ENCODE measurements around the gene MPPED2.

MPPED2 gene

GRCh38 chr11:30527566-30527965, 58.6 kb downstream of the MPPED2 start:
- Histone ChIP-seq H3K4me3 (ENCODE audit: low read depth in 1 of 2, low read length in 2 of 2) (no peak overlapping the region), H4K20me1 (ENCODE audit: insufficient read depth, low read length) (no peaks in the 10 kb centered on the region), H3K4me1 (ENCODE audit: insufficient read depth, low read length) (no peaks in the 10 kb centered on the region), H3K79me2 (ENCODE audit: insufficient read depth, low read length) (no peaks in the 10 kb centered on the region), H2AFZ (ENCODE audit: low read depth, low read length) (no peak overlapping the region), H3K36me3 (ENCODE audit: insufficient read depth, low read length) (no peaks in the 10 kb centered on the region), H3K27ac (ENCODE audit: low read length) (no peak overlapping the region), H3K9ac (ENCODE audit: low read depth, low read length) (no peak overlapping the region), H3K27me3 (ENCODE audit: insufficient read depth, low read length, poor library complexity) (no peaks in the 10 kb centered on the region), H3K4me2 (ENCODE audit: insufficient read depth, low read length) (no peak overlapping the region), H3K9me3 (ENCODE audit: insufficient read depth, low read length, severe bottlenecking) (no peaks in the 10 kb centered on the region)
- no peak for ATAC-seq (ENCODE audit: insufficient read depth, low read depth)
- TF ChIP-seq EZH2 (IDR thresholded peaks at IDR 0.05; ENCODE audit: borderline replicate concordance, low read depth, low read length, severe bottlenecking) = no peak
- no peak for TF ChIP-seq CTCF (IDR thresholded peaks at IDR 0.05; ENCODE audit: borderline replicate concordance, extremely low read depth, low read length, poor library complexity, severe bottlenecking)
- no peak for DNase-seq

- Histone ChIP-seq H3K4me1 (ENCODE audit: insufficient read depth, low read length) (no peaks in the 10 kb centered on the region), H3K79me2 (ENCODE audit: insufficient read depth, low read length) (no peaks in the 10 kb centered on the region), H3K4me3 (ENCODE audit: low read depth in 1 of 2, low read length in 2 of 2) (no peak overlapping the region), H3K9me3 (ENCODE audit: insufficient read depth, low read length, severe bottlenecking) (no peaks in the 10 kb centered on the region), H3K36me3 (ENCODE audit: insufficient read depth, low read length) (no peaks in the 10 kb centered on the region), H3K9ac (ENCODE audit: low read depth, low read length) (no peak overlapping the region), H3K27ac (ENCODE audit: low read length) (no peak overlapping the region), H2AFZ (ENCODE audit: low read depth, low read length) (no peak overlapping the region), H4K20me1 (ENCODE audit: insufficient read depth, low read length) (no peaks in the 10 kb centered on the region), H3K4me2 (ENCODE audit: insufficient read depth, low read length) (no peak overlapping the region), H3K27me3 (ENCODE audit: insufficient read depth, low read length, poor library complexity) (no peaks in the 10 kb centered on the region)
- DNase-seq (no peak), ATAC-seq (ENCODE audit: insufficient read depth, low read depth) (no peak)
- no peak for TF ChIP-seq EZH2 (IDR thresholded peaks at IDR 0.05; ENCODE audit: borderline replicate concordance, low read depth, low read length, severe bottlenecking)
- no peak for TF ChIP-seq CTCF (IDR thresholded peaks at IDR 0.05; ENCODE audit: borderline replicate concordance, extremely low read depth, low read length, poor library complexity, severe bottlenecking)
These were observed 59.6 kb downstream of the MPPED2 start for GRCh38 chr11:30526558-30526957.

- Histone ChIP-seq H4K20me1 (ENCODE audit: insufficient read depth, low read length) (no peaks in the 10 kb centered on the region), H3K4me3 (ENCODE audit: low read depth in 1 of 2, low read length in 2 of 2) (no peak overlapping the region), H2AFZ (ENCODE audit: low read depth, low read length) (no peak overlapping the region), H3K36me3 (ENCODE audit: insufficient read depth, low read length) (no peaks in the 10 kb centered on the region), H3K4me2 (ENCODE audit: insufficient read depth, low read length) (no peak overlapping the region), H3K4me1 (ENCODE audit: insufficient read depth, low read length) (no peaks in the 10 kb centered on the region), H3K27ac (ENCODE audit: low read length) (no peak overlapping the region), H3K27me3 (ENCODE audit: insufficient read depth, low read length, poor library complexity) (no peaks in the 10 kb centered on the region), H3K9ac (ENCODE audit: low read depth, low read length) (no peak overlapping the region), H3K79me2 (ENCODE audit: insufficient read depth, low read length) (no peaks in the 10 kb centered on the region), H3K9me3 (ENCODE audit: insufficient read depth, low read length, severe bottlenecking) (no peaks in the 10 kb centered on the region)
- ATAC-seq (ENCODE audit: insufficient read depth, low read depth) (no peak), DNase-seq (no peak)
- no peak for TF ChIP-seq EZH2 (IDR thresholded peaks at IDR 0.05; ENCODE audit: borderline replicate concordance, low read depth, low read length, severe bottlenecking)
These were observed 63.5 kb downstream of the MPPED2 start for GRCh38 chr11:30522536-30523243.

GRCh38 chr11:30521297-30522071, 64.7 kb downstream of the MPPED2 start:
- H3K27me3 ChIP-seq (ENCODE audit: insufficient read depth, low read length, poor library complexity) = no peaks in the 10 kb centered on the region
- no peak for DNase-seq
- no peaks in the 10 kb centered on the region for H3K36me3 ChIP-seq (ENCODE audit: insufficient read depth, low read length)
- H4K20me1 ChIP-seq (ENCODE audit: insufficient read depth, low read length) = no peaks in the 10 kb centered on the region
- H3K79me2 ChIP-seq (ENCODE audit: insufficient read depth, low read length) = no peaks in the 10 kb centered on the region
- TF ChIP-seq EZH2 (IDR thresholded peaks at IDR 0.05; ENCODE audit: borderline replicate concordance, low read depth, low read length, severe bottlenecking) (no peak), CTCF (IDR thresholded peaks at IDR 0.05; ENCODE audit: borderline replicate concordance, extremely low read depth, low read length, poor library complexity, severe bottlenecking) (no peak)
- H3K4me1 ChIP-seq (ENCODE audit: insufficient read depth, low read length) = no peaks in the 10 kb centered on the region
- H3K9me3 ChIP-seq (ENCODE audit: insufficient read depth, low read length, severe bottlenecking) = no peaks in the 10 kb centered on the region
- H3K9ac ChIP-seq (ENCODE audit: low read depth, low read length) = no peak overlapping the region
- no peak overlapping the region for H3K27ac ChIP-seq (ENCODE audit: low read length)
- no peak overlapping the region for H3K4me3 ChIP-seq (ENCODE audit: low read depth in 1 of 2, low read length in 2 of 2)
- ATAC-seq (ENCODE audit: insufficient read depth, low read depth) = no peak
- H3K4me2 ChIP-seq (ENCODE audit: insufficient read depth, low read length) = no peak overlapping the region
- no peak overlapping the region for H2AFZ ChIP-seq (ENCODE audit: low read depth, low read length)

Measured in DND-41 (cell line).